Vagina (tissue), 2 donors: ENCODE results near the gene KHDC1L. TPM values are rescaled to one million over a fixed set of nuclear protein-coding genes. Genes with fewer than 3 reads are reported as not detected.
"Not testable (repeated sequence)": the region's sequence is repeated elsewhere in the genome, so short reads cannot be mapped to it uniquely, and the experiment has no call there.

ENCODE experiments used
- DNase-seq, 2 donors: peaks; one replicate each; pipeline ENCODE4 v3.0.0-alpha.2; 2017; ENCODE audit errors: extremely low spot score in 2 of 2
- H3K27ac ChIP-seq: fragments of 200-600 bp; sonication (generic); one replicate; pipeline ENCODE4 v1.5.1; 2019
- H3K27me3 ChIP-seq: fragments of 200-600 bp; sonication (generic); one replicate; pipeline ENCODE4 v1.5.1; 2019
- H3K36me3 ChIP-seq, 2 donors: fragments of 200-600 bp; sonication (generic); one replicate each; pipeline ENCODE4 v1.5.1; 2017 to 2019
- H3K4me1 ChIP-seq: fragments of 200-600 bp; sonication (generic); one replicate; pipeline ENCODE4 v1.5.1; 2019
- H3K4me3 ChIP-seq, 2 donors: fragments of 200-600 bp; sonication (generic); 1 replicate in 1 of 2; 2 replicates in 1 of 2; pipeline ENCODE4 v1.5.1; 2016 to 2019
- H3K9me3 ChIP-seq: fragments of 200-600 bp; sonication (generic); one replicate; pipeline ENCODE4 v1.5.1; 2019
- CTCF ChIP-seq, 3 experiments: fragments of 450-650 bp in 2 of 3; fragments of 200-600 bp in 1 of 3; sonication (generic) in 1 of 3; IDR thresholded peaks; one replicate each; pipeline ENCODE4 v1.5.1; 2017 to 2019; ENCODE audit warnings: antibody characterized with exemption in 3 of 3, mild to moderate bottlenecking in 2 of 3, moderate library complexity in 2 of 3
- POLR2A ChIP-seq, 2 donors: fragments of 450-650 bp; IDR thresholded peaks; one replicate each; pipeline ENCODE4 v1.6.1; 2017; ENCODE audit warnings: antibody characterized with exemption in 2 of 2, mild to moderate bottlenecking in 2 of 2, moderate library complexity in 2 of 2
- POLR2AphosphoS5 ChIP-seq, 2 donors: sonication (generic); formaldehyde crosslinking; IDR thresholded peaks; one replicate each; pipeline ENCODE4 v1.9.0; 2017; ENCODE audit warnings: antibody characterized with exemption in 2 of 2, mild to moderate bottlenecking in 2 of 2, low read depth in 1 of 2; ENCODE audit not compliant: insufficient read depth in 1 of 2
- intact Hi-C: fragments of 100-400 bp; cut with DNase I; formaldehyde crosslinking; loops from one replicate; pipeline ENCODE4 v1.15.1; 2023
- total RNA-seq: library from RNA; depleted of rRNA; stranded (reverse); fragments of >200 nt; gene quantifications from one replicate; pipeline ENCODE4 v1.2.3, GENCODE V29; 2016

KHDC1L gene
- total RNA-seq = not detected

- TF ChIP-seq POLR2AphosphoS5 (IDR thresholded peaks at IDR 0.05; ENCODE audit: insufficient read depth in 1 of 2, low read depth in 1 of 2) (no peak), CTCF (IDR thresholded peaks at IDR 0.05) (no peak), POLR2A (IDR thresholded peaks at IDR 0.05) (no peak)
- DNase-seq = no peak
- no peaks in the 10 kb centered on the region for H3K27me3 ChIP-seq
- no peak within 1 kb of the TSS for H3K4me3 ChIP-seq
- H3K27ac ChIP-seq = no peak within 1 kb of the TSS
- no peaks in the 10 kb centered on the region for H3K36me3 ChIP-seq
- H3K4me1 ChIP-seq = no peaks in the 10 kb centered on the region
- intact Hi-C loops = no loop called here
- no peaks in the 10 kb centered on the region for H3K9me3 ChIP-seq
These were observed at the start of gene KHDC1L for GRCh38 chr6:73225396-73225795. TSS of gene KHDC1L (minus strand) at chr6:73225496. CDS start at chr6:73225408, 88 bp downstream.

- H3K4me3 ChIP-seq, H3K36me3 ChIP-seq, DNase-seq, intact Hi-C loops, H3K4me1 ChIP-seq, H3K9me3 ChIP-seq, H3K27me3 ChIP-seq, H3K27ac ChIP-seq: not testable (repeated sequence)
These were observed 44.0 kb upstream of the KHDC1L start for GRCh38 chr6:73269296-73269695.

- H3K27ac ChIP-seq, H3K27me3 ChIP-seq, DNase-seq, H3K36me3 ChIP-seq, H3K9me3 ChIP-seq, intact Hi-C loops, H3K4me3 ChIP-seq: not testable (repeated sequence)
- H3K4me1 ChIP-seq = peaks cover 10% of the 10 kb centered on the region
These were observed 43.6 kb upstream of the KHDC1L start for GRCh38 chr6:73268896-73269295.

GRCh38 chr6:73264446-73264845, 39.1 kb upstream of the KHDC1L start:
- no peak for DNase-seq
- H3K36me3 ChIP-seq = no peaks in the 10 kb centered on the region
- TF ChIP-seq POLR2AphosphoS5 (IDR thresholded peaks at IDR 0.05; ENCODE audit: insufficient read depth in 1 of 2, low read depth in 1 of 2) = peak in 1 of 2 donors; percentile 35
- TF ChIP-seq POLR2A (IDR thresholded peaks at IDR 0.05) = no peak
- intact Hi-C loops = no loop called here
- peaks cover 18% of the 10 kb centered on the region for H3K4me1 ChIP-seq
- H3K27ac ChIP-seq = no peak overlapping the region
- no peaks in the 10 kb centered on the region for H3K9me3 ChIP-seq
- H3K27me3 ChIP-seq = no peaks in the 10 kb centered on the region
- no peak overlapping the region for H3K4me3 ChIP-seq

GRCh38 chr6:73263570-73263909, 38.2 kb upstream of the KHDC1L start:
- TF ChIP-seq POLR2AphosphoS5 (IDR thresholded peaks at IDR 0.05; ENCODE audit: insufficient read depth in 1 of 2, low read depth in 1 of 2) (no peak), CTCF (IDR thresholded peaks at IDR 0.05) (no peak), POLR2A (IDR thresholded peaks at IDR 0.05) (no peak)
- no peak for DNase-seq
- Histone ChIP-seq H3K27me3 (no peaks in the 10 kb centered on the region), H3K36me3 (no peaks in the 10 kb centered on the region), H3K27ac (peak overlapping the region; percentile 83), H3K9me3 (no peaks in the 10 kb centered on the region), H3K4me3 (peak overlapping the region; percentile 67 to 72), H3K4me1 (peaks cover 18% of the 10 kb centered on the region)
- intact Hi-C loops = no loop called here

GRCh38 chr6:73262671-73263569, 37.6 kb upstream of the KHDC1L start, which contains the start of gene KHDC1:
TSS of gene KHDC1 (minus strand) at chr6:73263196. CDS start at chr6:73242517, 20,679 bp downstream.
- no peak for DNase-seq
- no peaks in the 10 kb centered on the region for H3K36me3 ChIP-seq
- peaks cover 18% of the 10 kb centered on the region for H3K4me1 ChIP-seq
- H3K27me3 ChIP-seq = no peaks in the 10 kb centered on the region
- H3K4me3 ChIP-seq = peak within 1 kb of the TSS; percentile 67 to 72
- H3K27ac ChIP-seq = peak within 1 kb of the TSS; percentile 83
- no peak for TF ChIP-seq POLR2A (IDR thresholded peaks at IDR 0.05)
- intact Hi-C loops = no loop called here
- no peaks in the 10 kb centered on the region for H3K9me3 ChIP-seq

GRCh38 chr6:73258721-73259120, 33.4 kb upstream of the KHDC1L start:
- TF ChIP-seq CTCF (IDR thresholded peaks at IDR 0.05) (no peak), POLR2AphosphoS5 (IDR thresholded peaks at IDR 0.05; ENCODE audit: insufficient read depth in 1 of 2, low read depth in 1 of 2) (no peak), POLR2A (IDR thresholded peaks at IDR 0.05) (no peak)
- H3K4me3 ChIP-seq = no peak overlapping the region
- no peak for DNase-seq
- H3K4me1 ChIP-seq = peaks cover 6% of the 10 kb centered on the region
- intact Hi-C loops = no loop called here
- no peaks in the 10 kb centered on the region for H3K9me3 ChIP-seq
- no peaks in the 10 kb centered on the region for H3K36me3 ChIP-seq
- H3K27ac ChIP-seq = no peak overlapping the region
- no peaks in the 10 kb centered on the region for H3K27me3 ChIP-seq

- DNase-seq, H3K27ac ChIP-seq, H3K4me1 ChIP-seq, H3K4me3 ChIP-seq, intact Hi-C loops, H3K9me3 ChIP-seq, H3K27me3 ChIP-seq, H3K36me3 ChIP-seq: not testable (repeated sequence)
These were observed 29.0 kb upstream of the KHDC1L start for GRCh38 chr6:73254323-73254722.
